Measurements from ENCODE around the gene LCE7A.

The LCE7A gene

DNA sequence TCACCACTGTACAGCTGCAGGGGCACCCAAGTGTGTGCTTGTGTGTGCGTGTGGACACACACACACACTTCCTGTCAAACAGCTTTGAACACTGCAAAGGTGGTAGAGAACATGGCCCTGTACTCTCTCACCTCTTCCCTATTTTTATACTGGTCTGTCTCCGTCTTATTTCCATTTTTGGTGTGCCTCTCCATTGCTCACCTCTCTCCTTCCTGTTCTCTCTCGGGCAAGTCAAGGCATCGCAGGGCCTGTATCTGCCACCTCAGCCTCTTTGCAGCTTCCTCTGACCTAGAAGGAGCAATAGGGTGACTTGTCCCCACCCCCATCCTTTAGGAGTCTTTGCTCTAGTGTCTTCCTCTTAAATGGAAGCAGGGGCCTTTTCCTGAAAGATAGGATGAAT, 20.5 kb downstream of the LCE7A start:
- no peak for DNase-seq (ENCODE audit: low spot score)

DNA sequence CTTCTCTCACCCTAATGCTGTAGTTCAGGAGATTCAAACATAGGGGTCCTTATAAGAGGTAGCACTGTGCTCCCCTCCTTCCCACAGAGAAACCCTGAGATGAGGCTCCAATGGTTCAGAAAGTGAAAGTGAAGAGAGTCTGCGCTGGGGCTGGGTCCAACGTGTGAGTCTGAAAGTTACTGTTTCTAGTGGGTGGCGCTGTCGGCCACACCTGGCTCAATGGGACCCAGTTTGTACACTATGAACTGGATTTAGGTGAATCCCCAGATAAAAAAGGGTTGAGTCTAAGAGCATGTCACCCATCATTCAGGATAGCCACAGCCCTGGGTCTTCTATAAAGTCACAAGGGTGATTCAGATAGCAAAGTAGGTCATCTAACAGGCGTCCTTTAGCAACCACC, 21.1 kb downstream of the LCE7A start:
- no peak for DNase-seq (ENCODE audit: low spot score)

DNA sequence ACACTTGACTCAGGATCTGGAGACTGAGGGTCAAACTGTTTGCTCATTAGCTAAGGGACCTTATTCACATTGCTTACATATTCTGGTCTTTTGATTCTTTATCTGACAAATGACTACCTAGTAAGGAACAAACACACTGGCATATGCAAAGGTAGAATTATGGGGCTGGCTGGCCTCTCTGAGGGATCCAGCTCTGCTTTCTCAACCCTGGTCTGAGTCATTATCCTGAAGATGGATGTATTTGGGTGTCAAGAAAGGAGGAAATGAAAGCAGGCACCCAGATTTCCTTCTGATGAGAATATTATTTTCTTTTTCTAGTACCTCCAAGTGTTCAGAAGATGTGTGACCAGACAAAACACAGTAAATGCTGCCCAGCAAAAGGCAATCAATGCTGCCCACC, 24.3 kb downstream of the LCE7A start:
- no peak for DNase-seq (ENCODE audit: low spot score)

DNA sequence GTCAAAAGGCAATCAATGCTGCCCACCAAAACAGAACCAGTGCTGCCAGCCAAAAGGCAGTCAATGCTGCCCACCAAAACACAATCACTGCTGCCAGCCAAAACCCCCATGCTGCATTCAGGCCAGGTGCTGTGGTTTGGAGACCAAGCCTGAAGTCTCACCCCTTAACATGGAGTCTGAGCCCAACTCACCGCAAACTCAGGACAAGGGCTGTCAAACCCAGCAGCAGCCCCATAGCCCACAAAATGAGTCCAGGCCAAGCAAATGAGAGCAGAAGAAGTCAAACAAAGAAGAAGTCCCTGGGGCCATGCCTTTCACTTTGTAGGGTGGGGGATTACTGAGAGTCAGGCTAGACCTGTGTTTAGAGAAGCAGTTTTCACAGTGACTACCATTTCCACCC, 24.7 kb downstream of the LCE7A start:
- DNase-seq (ENCODE audit: low spot score) = no peak

DNA sequence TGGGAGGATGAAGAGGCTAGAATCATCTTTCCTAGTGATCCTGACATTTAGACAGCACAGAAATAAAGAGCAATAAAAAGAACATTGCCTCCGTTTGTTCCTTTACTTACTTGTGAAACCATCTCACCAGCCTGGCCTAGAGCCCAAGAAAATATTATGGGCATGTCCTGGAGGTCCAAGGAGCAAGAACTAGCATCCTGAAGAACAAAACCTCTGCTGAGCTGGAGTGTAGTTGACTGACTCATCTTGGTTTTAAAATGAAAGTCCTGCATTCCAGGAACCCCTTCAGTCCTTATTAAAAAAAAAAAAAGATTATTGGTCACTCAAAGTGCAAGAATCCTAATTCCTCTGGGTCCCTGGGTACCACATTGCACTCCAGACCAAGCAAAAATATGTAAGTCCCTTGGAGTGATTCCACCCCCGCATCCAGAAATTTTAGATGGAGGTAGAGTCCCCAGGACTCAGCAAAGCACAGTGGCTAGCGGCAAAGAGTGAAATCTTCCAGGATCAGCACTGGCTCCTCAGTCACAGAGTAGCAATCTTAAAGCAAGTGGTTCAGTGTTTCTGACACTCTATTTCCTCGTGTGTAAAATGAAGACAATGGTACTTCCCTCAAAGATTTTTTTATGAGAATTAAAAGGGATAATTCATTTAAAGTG, 25.3 kb downstream of the LCE7A start:
- no peak for DNase-seq (ENCODE audit: low spot score)

DNA sequence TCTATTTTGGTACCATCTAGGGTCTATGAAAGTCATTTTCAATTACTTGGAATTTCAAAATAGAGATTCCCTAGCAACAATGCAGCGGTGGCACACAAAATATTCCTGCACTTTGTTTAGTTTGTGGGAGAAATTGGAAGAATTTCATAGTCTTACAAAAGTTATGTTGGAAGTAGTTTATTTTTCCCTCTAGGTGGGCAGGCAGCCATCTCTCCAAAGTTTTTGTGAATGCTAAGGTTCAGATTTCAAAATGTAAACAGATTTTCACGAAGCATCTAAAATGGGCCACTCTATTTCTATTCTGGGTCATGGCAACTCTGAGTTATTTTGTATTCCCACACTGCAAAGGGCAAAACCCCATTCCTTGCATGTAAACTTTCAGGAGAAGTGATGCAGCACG, 26.3 kb downstream of the LCE7A start:
- DNase-seq (ENCODE audit: low spot score) = no peak

DNA sequence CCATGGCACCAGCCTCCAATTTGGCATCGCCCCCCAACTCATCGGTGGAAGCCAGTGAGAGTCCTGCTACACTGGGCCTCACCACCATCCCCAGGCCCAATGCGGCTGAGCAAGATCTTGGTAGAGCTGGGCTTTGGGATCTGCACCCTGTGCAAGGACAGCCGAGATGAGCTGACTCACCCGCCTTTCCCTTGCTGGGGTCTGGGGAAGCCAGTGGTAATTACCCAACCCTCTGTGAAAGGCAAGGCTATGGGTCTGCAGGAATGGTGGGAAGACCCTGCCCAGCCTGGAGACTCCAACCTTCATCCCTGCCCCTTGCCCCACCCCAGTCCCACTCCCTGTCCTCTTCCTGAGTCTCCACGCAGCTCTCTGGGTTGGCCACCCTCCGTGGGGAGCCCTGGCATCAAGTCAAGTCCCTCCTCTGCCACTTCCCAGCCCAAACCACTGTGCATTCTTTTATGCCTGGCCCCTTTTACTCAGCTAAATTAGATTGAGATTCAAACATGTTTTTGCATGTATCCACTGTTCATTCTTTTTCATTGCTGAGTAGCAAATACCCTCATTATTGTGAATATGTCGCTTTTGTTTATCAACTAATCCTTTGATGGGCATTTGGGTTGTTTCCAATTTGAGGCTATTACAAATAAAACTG, 27.1 kb downstream of the LCE7A start:
- no peak for DNase-seq (ENCODE audit: low spot score)

DNA sequence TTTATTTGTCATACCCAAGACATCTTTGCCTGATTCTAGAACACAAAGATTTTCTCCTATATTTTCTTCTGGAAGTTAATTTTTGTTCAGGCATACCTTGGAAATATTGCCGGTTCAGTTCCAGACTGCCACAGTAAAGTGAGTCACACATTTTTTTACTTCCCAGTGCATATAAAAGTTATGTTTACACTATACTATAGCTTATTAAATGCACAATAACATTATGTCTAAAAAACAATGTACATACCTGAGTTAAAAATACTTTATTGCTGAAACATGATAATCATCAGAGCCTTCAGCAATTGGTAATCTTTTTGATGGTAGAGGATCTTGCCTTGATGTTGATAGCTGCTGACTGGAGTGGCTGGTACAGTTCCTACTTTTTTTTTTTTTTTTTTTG, 28.3 kb downstream of the LCE7A start:
- no peak for DNase-seq (ENCODE audit: low spot score)

DNA sequence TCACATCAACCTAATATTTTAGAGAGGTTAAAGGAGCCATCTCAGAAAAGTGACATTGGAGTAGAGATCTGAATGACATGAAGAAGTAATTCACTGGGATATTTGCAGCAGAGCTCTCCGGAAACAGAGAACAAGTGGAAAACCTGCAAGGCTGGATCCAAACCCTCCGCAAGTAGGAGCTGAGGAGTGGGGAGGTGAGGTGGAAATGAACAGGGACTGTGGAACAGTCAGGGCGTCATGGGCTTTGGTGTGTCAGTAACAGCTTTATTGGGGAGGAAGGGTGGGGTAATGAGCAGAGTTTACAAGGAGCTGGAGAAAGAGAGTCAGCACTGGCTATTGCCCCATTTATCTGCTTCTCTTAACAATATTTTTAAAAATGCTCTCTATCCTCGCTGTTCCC, 39.2 kb downstream of the LCE7A start:
- DNase-seq (ENCODE audit: low spot score) = no peak

DNA sequence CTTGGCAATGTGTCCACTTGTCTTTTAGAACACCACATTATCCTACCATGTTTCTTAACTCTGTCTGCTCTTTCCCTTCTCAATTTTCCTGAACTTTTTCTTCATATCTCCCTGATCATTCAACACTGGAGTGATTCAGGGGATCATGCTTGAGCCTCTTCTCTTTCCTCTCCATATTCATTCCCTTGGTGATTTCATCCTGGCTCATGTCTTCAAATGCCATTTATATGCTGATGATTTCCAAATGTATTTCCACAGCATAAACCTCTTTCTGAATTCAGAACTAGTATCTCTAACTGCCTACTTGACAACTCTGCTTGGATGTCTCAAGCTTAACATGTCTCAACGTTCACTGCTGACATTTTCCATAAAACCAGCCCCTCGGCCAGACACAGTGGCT, 40.1 kb downstream of the LCE7A start:
- no peak for DNase-seq (ENCODE audit: low spot score)

DNA sequence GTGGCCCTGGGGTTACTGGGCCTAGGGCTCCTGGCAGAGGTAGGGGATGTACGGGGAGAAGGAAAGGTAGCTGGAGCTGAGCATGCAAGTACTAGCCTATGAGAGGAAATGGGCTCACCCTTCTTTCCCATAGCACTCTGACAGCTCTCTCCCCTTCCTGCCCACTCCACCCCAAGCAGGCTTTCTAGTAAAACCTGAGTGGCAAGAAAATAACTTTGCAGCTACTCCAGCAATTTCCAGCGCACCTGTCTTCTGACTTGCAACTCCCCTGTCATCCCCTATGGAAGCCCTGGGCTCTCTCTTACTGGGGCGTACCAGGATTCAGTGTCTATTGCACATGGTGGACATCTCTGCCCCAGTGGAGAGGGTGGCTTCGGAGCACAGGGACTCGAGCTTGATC, 41.8 kb downstream of the LCE7A start:
- no peak for DNase-seq (ENCODE audit: low spot score)

DNA sequence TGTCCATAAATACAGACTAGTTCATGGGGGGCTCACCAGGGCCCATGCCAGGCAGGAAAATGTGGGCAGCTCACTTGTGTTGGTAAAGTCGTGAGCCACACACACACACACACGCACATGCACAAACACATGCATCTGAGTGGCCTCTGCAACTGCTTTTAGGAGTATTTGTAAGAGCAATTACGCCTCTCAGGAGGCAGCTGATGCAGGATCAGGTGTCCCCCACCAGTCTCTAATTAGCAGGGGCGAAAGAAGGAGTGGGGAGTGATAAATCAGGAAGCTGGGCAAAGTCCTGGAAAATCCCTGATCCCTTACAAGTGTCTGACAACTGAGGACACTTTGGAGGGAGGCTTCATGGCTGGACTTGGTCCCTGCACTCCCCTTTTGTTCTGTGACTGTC, 42.8 kb downstream of the LCE7A start:
- DNase-seq (ENCODE audit: low spot score) = no peak

DNA sequence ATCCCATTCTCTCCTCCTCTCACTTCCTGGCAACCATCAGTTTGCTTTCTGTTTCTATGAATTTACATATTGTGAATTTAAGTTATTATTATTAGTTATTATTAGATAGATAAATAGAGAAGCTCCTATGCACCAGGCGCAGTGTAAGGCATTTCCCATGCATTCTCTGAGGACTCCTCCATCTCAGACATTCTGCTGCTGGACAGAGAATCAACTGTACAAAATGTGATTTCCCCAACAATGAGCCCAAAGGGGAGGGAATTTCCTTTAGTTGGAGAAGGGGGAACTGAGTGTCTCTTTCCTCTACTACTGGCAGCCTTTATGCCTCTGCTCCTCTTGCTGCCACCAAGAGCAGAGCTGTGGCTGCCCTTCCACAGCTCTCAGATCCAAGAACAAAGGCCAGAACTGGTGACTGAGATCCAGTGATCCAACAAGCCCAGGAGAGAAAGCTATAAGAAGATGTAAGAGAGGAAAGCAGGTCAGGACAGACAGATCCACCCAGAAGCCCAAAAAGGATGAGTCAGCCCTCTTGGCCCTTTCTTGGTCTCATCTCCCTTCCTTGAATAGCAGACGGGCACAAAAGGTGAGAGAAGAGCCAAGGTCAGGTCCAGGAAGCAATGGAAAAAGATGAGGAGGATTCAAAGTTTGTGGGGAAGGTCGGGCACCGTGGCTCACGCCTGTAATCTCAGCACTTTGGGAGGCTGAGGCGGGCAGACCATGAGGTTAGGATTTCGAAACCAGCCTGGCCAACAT, 45.1 kb downstream of the LCE7A start:
- DNase-seq (ENCODE audit: low spot score) = no peak

DNA sequence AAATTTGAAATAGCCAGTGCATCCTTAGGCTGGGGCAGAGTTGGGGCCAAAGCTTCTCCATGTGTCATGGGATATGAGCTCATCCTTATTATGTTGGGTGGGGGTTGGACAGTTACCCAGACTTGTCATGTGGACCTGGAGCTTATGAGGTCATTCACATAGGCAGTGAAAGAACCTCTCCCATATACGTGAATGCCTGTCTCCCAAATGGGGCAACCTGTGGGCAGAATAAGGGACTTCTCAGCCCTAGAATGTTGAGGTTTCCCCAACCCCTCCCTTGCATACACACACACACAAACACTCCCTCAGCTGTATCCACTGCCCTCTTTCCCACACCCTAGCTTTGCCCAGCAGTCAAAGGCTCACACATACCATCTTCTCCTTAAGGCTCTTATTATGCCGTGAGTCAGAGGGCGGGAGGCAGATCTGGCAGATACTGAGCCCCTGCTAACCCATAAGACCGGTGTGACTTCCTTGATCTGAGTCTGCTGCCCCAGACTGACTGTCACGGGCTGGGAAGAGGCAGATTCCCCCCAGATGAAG, 46.3 kb downstream of the LCE7A start:
- DNase-seq (ENCODE audit: low spot score) = no peak

DNA sequence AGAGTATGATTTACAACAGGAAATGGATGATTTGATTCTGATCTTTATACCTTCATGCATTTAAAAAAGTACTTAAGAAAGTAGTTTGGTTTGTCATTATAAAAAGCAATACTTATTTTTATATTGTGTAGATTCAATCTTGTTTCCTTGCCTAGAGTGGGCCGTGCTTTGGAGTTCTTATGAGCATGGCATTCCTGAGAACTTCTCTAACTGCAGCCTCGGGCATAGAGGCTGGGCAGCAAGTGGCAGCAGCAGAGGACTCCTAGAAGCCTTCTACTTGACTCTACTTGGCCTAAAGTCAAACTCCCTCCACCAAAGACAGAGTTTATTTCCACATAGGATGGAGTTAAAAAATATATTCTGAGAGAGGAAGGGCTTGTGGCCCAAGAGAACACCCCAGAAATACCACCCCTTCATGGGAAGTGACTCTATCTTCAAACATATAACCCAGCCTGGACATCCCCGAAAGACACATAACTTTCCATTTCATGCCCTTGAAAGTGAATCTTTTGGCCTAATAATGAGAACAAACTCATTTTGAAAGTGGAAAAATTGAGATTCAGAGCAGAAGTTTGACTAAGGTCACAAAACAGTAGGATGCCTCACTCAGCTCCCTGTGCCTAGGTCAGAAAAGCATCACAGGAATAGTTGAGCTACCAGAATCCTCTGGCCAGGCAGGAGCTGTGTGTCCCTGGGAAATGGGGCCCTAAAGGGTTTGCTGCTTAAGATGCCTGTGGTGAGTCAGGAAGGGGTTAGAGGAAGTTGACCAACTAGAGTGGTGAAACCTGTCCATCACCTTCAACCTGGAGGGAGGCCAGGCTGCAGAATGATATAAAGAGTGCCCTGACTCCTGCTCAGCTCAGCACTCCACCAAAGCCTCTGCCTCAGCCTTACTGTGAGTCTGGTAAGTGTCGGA, 48.1 kb downstream of the LCE7A start, which contains the start of gene IVL:
TSS of gene IVL (plus strand) at position 861 of the 916 bp plus-strand sequence. CDS start 1,252 bp downstream, outside the sequence.
- DNase-seq (ENCODE audit: low spot score) = no peak

DNA sequence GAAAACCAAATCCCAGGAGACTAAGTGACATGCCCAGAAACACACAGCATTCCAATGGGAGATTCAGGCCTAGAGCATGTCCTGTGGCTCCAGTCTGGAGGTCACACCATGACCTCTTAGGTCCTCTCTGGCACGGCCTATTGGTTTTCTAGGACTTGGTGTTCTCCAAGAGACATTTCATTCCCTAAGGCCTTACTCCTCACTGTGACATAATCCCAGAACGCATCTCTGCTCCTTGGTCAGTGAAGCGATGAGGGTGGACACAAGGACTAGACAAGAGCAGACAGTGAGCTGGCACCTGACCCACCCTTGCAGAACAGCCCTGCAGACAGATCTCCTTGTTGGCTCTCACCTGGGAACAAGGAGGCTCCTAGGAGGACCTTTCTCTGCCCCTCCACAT, 49.4 kb downstream of the LCE7A start:
- no peak for DNase-seq (ENCODE audit: low spot score)
